NCI-H146 (cell line): Measurements from ENCODE around the gene GATA2.

Source experiments
- DNase-seq: peaks from one replicate; lab custom pipeline; 2025; lab: John Stamatoyannopoulos, UW

The GATA2 gene

DNA sequence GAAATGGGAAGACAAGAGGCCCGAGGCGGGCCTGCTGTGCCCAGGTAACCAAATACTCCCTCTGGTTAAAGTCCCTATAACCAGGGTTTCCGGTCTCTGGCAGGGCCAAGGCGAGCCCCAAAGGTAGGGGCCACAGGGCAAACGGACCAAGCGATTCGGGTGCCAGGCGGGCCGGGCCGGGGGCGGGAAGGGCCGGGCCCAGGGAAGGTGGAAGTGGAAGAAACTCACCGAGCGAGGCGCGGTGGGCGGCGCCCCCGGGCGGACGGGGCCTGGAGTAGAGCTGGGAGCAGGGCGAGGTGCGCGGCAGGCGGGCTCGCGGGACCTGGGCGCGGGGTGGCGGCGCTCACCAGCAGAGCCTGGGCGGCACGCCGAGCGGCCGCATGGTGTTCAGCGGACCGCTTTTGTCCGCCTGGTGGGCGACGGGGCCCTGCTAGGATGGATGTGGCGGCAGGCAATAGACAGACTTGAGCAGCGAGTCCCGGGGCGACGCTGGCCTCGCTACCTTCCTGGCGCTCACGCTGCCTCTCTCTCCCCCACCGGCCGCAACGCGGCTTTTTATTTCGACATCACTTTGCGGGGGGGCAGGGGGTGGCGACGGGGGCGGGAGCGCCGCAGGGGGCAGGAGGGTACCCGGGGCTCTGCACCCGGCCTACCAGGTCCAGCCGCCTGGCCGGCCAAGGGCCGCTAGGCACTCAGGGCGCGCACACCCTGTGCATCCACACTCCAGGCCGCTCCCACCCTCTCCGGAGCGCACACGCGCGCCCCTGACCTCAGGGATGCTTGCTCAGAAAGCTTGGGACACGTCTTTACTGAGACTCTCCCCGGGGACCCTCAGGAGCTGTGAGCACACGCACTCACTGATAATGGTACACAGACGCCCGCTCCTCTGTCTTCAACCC is at the start of gene GATA2:
TSS of gene GATA2 (minus strand) at position 531 of the 899 bp plus-strand sequence. CDS start 6,170 bp downstream, outside the sequence.
- DNase-seq = peak; percentile 70

DNA sequence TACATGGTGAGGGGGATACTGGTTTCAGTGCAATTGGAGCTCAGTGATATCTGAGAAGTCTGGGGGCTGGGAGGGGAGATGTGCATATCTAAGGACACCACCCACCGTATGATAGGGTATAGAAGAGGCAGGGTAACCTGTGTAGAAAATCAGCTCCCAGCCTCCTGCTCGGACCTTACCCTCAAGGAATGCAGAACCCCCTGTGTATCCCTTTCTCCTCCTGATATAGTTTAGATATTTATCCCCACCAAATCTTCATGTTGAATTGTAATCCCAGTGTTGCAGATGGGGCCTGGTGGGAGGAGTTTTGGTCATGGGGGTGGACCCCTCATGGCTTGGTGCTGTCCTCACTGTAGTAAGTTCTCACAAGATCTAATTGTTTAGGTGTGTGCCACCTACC is 48.2 kb upstream of the GATA2 start:
- no peak for DNase-seq

DNA sequence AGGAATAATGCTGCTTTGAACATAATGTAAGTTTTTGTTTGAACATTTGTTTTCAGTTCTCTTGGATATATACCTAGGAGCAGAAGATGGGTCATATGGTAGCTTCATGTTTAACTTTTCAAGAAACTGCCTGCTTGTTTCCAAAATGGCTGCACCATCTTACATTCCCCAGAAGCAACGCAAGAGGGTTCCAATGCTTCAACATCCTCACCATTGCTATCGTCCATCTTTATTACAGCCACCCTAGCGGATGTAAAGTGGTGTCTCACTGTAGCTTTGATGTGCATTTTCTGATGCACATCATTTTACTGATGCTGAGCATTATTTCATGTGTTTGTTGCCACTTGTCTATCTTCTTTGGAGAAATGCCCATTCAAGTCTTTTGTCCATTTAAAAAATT is 46.4 kb upstream of the GATA2 start:
- no peak for DNase-seq

DNA sequence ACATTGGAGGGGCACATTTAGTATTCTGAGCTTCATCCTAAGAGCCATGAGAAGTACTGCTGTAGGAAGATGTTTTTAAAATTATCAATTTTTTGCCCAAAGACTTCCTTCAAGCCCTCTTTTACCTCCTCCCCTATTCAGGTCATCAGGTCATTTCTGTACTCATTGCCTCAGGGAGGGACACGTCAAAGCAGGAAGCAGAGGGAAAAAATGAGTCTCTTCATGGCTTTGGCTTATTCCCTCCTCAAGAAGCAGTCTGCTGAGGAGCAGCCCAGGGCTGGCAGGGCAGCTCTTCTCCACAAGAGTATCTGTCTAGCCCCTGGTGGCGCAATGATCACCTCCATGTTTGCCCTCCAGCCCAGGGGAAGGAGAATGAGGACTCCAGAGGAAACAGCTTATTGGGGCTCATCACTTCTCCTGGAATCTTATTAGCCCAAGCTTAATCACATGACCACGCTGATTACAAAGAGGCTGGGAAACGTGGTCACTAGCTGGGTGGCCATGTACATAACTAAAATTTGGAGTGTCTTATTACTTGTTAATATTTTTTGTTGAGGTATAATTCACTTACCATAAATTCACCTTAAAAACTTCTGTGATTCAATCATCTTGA is 44.2 kb upstream of the GATA2 start:
- no peak for DNase-seq

DNA sequence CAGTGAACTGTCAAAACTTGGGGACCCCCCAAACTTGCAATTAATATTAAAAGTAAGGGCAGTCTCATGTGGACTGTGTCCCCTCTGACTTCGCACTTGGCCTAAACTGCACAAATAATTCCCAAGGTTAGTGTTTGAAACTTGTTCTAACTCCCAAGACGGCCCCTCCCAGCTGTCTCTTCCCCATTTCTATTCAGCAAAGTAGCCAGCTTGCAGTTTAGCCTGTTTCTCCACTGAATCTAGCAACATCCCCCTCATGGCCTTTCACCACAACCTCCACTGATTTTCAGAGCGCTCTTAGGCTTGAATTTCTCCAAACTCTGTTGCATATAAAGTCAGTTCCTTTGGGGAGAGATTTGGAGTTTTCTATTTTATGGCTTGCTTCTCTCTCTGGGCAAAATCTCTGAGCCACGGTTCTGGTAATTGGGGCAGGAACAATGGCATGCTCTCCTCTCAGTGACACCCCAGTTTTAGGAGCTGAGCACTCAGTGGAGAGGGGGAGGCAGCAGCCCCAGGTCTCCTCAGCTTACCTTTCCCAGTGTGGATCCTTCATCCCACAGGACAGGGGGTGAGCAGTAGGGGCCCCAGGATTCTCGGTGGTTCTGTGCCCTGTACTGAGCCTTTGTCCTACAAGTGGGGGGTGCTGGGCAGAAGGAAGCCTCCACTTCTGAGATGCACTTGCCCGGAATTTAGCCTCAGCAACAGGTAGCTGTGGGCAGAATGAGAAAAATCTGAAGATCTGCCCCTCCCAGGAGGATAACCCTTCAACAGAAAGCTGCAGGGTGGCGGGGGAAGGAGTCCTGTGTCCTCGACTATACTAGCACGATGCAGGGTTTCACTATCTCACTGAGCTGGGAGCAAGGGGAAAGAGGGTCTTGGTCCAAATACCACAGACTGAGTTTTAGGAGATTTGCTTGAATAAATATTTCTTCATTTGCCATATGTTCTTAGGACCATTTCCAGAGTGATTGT is 39.3 kb upstream of the GATA2 start:
- DNase-seq = no peak

DNA sequence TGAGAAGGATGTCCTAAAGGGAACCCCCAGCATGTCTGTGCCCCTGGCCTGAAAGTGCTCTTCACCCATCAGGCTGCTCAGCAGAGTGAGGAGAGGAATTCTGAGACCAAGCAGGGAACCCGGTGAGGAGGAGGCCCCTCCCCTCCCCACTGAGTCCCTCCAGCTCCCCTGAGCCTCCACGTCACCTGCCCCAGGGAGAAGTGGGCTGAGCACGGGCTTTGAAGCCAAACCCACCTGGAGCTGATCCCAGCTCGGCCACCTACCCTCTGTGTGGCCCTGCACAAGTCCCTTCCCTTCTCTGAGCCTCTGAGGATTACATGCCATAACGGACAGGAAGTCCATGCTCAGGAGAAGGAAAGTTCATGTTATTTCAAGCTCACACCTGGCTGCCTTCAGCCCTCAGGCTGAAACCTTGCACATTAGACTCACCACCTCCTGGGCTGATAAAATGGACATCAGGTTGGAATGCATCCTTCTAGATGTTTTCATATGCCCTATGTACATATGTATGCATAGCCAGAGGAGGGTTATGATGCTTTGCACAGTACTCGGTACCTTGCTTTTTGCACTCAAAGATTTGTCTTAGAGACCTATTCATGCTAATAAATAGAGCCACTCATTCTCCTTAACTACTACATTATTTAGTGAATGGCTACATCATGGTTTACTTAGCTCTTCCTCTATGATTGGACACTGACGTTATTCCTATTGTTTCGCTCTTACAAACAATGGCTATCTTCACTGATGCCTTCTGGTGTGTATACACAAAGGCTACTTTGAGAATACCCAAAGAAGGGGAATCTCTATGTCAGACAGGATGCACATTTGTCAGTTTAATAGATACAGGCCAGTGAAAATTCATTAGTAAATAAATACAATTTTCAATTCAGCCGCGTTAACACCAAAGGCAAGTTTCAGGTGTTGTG is 31.6 kb upstream of the GATA2 start:
- DNase-seq = peak; percentile 55

DNA sequence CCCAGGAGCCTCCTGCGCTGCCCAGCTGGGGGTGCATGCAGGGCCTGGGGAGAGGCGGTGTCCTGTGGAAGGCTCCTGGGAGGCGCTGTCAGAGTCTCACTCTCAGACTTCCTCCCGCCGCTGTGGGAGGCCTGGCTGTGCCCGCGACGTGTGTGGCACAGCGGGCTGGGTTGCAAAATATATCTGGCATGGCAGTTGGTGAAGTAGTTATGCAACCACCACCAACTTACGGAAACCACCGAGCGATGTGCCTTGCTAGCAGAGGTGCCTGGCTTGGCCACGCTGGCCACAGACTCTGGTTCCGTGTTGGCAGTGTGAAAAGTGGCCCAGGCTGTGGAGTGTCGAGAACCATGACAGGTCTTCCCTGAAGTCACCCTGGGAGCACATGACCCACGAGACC is 30.6 kb upstream of the GATA2 start:
- no peak for DNase-seq

DNA sequence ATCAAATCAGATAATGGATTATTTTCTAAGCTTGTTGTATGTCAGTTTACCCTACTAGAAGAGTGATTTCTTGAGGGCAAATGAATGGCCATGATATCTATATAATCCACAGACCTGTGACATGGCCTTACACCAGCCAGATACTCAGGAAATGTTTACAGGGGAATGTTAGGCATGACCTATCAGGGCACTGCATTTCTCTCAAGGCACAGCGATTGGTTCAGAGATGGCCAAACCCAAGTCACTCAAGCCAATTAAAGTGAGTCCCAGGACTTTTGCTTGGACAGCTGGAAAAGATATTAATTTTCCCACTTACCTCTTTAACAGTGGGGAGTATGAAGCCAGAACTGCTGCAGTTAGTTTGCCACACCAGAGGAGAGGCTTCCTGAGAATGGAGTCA is 28.7 kb upstream of the GATA2 start:
- DNase-seq = peak; percentile 29

DNA sequence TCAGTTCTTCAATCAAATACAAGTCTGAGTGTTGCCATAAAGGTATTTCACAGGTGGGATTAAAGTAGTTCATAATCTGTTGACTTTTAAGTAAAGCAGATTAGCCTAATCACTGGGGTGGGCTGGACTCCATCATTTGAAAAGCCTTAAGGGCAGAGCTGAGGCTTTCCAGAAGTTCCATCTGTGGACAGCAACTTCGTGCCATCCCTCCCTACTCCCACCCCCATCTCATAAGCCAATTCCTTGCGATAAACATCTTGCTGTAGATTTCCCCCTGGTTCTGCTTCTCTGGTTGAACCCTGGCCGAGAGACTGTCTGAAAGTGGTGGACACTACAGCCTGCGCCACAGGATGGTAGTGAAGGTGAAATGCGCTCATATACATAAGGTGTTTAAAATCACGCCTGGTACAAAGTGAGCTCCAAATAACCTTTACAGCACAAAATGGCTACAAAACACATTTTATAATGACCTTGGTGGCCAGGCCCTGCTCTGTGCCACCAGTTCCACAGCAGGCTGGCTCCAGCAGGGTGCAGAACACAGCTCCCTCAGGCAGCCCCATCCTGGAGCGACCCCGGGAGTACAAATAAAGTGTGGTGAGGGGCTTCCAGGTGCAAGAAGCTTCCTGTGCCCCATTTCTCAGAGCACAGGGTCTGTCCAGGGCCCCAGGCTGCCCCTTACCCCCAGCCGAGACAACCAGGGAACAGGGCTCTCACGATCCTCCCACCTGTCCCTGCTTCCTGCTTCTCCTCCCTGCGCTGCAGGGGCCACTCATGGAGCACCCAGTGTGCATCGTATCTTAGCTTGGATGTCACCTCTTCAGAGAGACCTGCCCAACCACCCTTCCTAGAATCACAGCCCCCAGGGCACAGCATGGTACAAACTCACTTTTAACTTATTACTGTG is 25.8 kb upstream of the GATA2 start:
- no peak for DNase-seq

GRCh38 chr3:128517648-128518047 is 24.6 kb upstream of the GATA2 start:
- no peak for DNase-seq

DNA sequence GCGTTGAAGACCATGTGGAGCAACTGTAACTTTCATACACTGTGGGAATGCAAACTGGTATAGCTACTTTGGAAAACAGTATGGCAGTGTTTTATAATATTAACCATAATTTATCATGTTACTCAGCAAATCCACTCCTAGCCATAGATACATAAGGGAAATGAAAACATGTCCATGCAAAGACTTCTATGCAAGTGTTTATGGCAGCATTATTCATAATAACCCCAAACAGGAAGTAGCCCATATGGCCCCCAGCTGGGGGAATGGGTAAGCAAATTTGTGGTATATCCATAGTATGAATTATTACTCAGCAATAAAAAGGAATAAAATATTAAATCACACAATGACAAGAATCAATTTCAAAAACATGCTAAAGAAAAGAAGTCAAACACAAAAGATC is 23.0 kb upstream of the GATA2 start:
- no peak for DNase-seq

GRCh38 chr3:128508852-128509251 is 15.9 kb upstream of the GATA2 start:
- no peak for DNase-seq

- DNase-seq = no peak
Measured at GRCh38 chr3:128506754-128507153, 13.8 kb upstream of the GATA2 start.

GRCh38 chr3:128505771-128506170 is 12.8 kb upstream of the GATA2 start:
- DNase-seq = no peak

DNA sequence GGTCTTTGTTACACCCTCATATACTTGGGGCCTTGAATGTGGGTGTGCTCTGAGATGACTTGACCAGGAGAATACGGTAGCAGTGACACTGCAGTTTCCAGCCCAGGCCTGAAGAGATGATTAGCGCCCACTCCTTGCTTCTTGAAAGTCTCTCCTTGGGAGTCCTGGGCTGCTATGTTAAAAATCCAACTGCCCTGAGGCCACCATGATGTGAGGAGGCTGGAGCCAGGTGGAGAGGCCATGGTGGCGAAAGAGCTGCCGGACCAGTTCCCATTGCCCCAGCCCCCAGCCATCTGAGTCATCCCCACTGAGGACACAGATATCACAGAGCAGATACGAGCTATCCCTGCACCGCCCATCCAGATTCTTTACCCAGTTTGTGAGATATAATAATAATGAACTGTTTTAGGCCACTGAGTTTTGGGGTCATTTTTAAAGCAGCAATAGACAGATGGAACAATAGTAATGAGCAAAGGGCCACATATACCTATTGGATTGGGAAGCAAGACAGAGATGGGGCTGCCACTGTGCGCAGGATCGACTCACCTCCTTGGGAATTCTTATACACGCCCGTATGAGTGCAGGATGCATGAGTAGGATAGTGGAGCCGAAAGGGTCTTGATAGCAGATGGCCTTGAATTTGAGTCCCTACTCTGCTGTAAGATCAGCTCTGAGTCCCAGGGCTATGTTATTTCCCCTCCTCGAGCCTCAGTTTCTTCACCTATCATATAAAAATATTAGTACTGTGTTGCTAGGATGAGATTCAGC is 12.1 kb upstream of the GATA2 start:
- DNase-seq = no peak

- no peak for DNase-seq
Measured at GRCh38 chr3:128504533-128504915, 11.5 kb upstream of the GATA2 start.

- no peak for DNase-seq
Measured at GRCh38 chr3:128503751-128504532, 10.9 kb upstream of the GATA2 start.

- peak; percentile 28 for DNase-seq
Measured at GRCh38 chr3:128503164-128503651, 10.2 kb upstream of the GATA2 start.
